Activated CD8-positive, alpha-beta memory T cell treated with anti-CD3 and anti-CD28 coated beads, Interleukin-2, amount 50 U/mL, for 1 hour (primary cell): ENCODE results near the gene USP20.

ENCODE experiments used
- DNase-seq: peaks from one replicate; pipeline ENCODE4 v3.0.0-alpha.2; 2020; ENCODE audit errors: extremely low read depth

The USP20 gene

GRCh38 chr9:129918296-129918950, 83.2 kb downstream of the USP20 start:
- no peak for DNase-seq

- DNase-seq: no peak
Observed at GRCh38 chr9:129919277-129919676, 84.0 kb downstream of the USP20 start.

DNA sequence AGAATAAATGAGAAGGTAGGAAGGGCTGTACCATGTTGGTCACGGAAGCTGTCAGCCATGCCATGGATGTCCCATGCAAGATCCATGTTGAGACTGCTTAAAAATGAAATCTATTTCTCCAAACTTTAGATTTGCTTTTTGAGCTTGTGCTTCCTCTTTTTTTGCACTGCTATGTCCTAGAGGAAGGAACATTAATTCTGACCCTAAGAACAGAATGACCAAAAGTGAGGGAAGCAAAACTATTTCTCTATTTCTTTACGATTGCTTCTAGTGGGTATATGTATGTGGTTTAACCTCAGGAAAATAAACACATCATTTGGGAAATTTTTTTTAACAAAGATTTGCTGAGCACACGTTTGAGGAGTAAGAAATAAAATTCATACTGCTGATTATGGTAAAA, 84.6 kb downstream of the USP20 start:
- DNase-seq: no peak

DNA sequence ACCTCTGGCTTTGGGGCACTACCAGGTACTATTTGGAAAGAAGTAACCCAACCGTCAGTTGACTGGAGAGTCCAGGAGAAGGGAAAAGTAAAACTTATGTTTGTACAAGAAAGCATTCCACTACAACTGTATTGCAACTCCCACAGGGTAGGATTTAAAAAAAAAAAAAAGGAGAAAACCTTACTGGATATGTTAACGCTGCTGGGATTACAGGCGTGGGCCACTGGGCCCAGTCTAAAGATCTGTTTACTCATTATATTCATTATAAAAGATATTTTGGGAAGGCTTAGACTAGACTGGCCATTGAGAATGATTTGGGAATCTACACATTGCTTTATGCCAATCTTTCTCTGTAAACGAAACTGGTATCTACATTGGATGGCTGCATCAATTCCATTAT, 86.6 kb downstream of the USP20 start:
- DNase-seq: no peak

DNA sequence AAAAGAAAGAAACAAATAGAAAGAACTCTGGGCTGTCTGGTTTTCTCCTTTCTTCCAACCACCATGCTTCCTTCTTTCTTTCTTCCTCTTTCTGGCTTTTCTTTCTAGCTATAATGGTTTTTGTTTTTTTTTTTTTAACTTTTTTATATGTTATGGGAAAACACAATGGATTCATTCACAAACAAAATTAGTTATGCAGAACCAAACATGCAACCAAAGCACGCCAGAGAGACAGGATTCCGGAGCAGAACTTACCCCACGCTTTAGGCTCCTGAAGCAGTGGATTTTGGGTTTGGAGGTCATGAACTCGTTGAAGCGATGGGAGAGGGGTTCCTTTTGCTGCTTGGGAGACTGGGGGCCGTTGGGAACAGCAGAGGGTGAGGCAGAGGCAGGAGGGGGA, 88.3 kb downstream of the USP20 start:
- DNase-seq: no peak

- no peak for DNase-seq
Observed at GRCh38 chr9:129929496-129930125, 94.4 kb downstream of the USP20 start.

DNA sequence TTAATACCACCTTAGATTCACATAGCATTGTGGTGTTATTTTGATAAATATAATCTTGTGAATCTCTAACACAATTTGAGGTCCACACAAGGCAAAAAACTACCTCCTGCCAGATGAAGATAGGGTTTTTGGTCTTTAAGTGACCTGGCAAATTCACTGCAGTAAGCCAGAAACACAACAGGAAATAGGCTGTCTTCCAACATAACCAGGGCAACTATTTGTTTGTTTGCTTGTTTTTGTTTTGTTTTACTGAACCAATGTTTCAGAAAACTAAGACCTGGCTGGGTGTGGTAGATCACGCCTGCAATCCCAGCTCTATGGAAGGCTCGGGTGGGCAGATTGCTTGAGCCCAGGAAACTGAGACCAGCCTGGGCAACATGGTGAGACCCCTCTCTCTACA, 95.5 kb downstream of the USP20 start:
- DNase-seq: no peak
